ENCODE results near the gene MRPS15. TPM values are rescaled to one million over a fixed set of nuclear protein-coding genes. Genes with fewer than 3 reads are reported as not detected.

Gene MRPS15
- total RNA-seq, 1 experiment from 2014 or later = 140 TPM

- DNase-seq (ENCODE audit: low spot score) = no peak
- H3K4me1 ChIP-seq (ENCODE audit: insufficient read depth, low read length, poor library complexity, severe bottlenecking) = no peaks in the 10 kb centered on the region
- no peak overlapping the region for H3K4me3 ChIP-seq (ENCODE audit: low read depth, low read length, poor library complexity, severe bottlenecking)
- ChIA-PET POLR2A (ENCODE audit: low non-redundant PET) (no interaction called here), CTCF (no interaction called here)
- no peak overlapping the region for H3K27ac ChIP-seq (ENCODE audit: low read depth, low read length, poor library complexity, severe bottlenecking)
- no peaks in the 10 kb centered on the region for H3K36me3 ChIP-seq (ENCODE audit: insufficient read depth, low read length, poor library complexity, severe bottlenecking)
- TF ChIP-seq EZH2 (IDR thresholded peaks at IDR 0.05; ENCODE audit: borderline replicate concordance, low read depth, low read length, poor library complexity, severe bottlenecking) (no peak), CTCF (conservative IDR thresholded peaks at IDR 0.05; ENCODE audit: low read depth, low read length) (no peak)
- H3K27me3 ChIP-seq (replicated peaks; ENCODE audit: insufficient read depth, low read depth, low read length, poor library complexity) = no peaks in the 10 kb centered on the region
- intact Hi-C loops (cut with micrococcal nuclease; ENCODE audit: unreplicated experiment) = no loop called here
- no peaks in the 10 kb centered on the region for H3K9me3 ChIP-seq (ENCODE audit: low read depth, low read length, poor library complexity, severe bottlenecking)
- BruUV-seq (replicated peaks) = no TSS peak
These were observed 25.5 kb downstream of the MRPS15 start for GRCh38 chr1:36438715-36439114.

GRCh38 chr1:36436821-36437220 is 27.4 kb downstream of the MRPS15 start:
- POLR2A ChIA-PET (ENCODE audit: low non-redundant PET) = interaction anchor here (0.5 kb wide), 1 partner anchor 13 kb away, joined by 3 read pairs; no protein-coding TSS in a partner anchor
- intact Hi-C loops (cut with micrococcal nuclease; ENCODE audit: unreplicated experiment) = no loop called here
- no peak overlapping the region for H3K4me3 ChIP-seq (ENCODE audit: low read depth, low read length, poor library complexity, severe bottlenecking)
- H3K4me1 ChIP-seq (ENCODE audit: insufficient read depth, low read length, poor library complexity, severe bottlenecking) = no peaks in the 10 kb centered on the region
- TF ChIP-seq EZH2 (IDR thresholded peaks at IDR 0.05; ENCODE audit: borderline replicate concordance, low read depth, low read length, poor library complexity, severe bottlenecking) (no peak), CTCF (conservative IDR thresholded peaks at IDR 0.05; ENCODE audit: low read depth, low read length) (no peak)
- H3K36me3 ChIP-seq (ENCODE audit: insufficient read depth, low read length, poor library complexity, severe bottlenecking) = no peaks in the 10 kb centered on the region
- no peak for DNase-seq (ENCODE audit: low spot score)
- no TSS peak for BruUV-seq (replicated peaks)
- no peaks in the 10 kb centered on the region for H3K9me3 ChIP-seq (ENCODE audit: low read depth, low read length, poor library complexity, severe bottlenecking)
- H3K27ac ChIP-seq (ENCODE audit: low read depth, low read length, poor library complexity, severe bottlenecking) = no peak overlapping the region
- CTCF ChIA-PET = no interaction called here
- no peaks in the 10 kb centered on the region for H3K27me3 ChIP-seq (replicated peaks; ENCODE audit: insufficient read depth, low read depth, low read length, poor library complexity)

GRCh38 chr1:36433102-36433501 is 31.1 kb downstream of the MRPS15 start:
- DNase-seq (ENCODE audit: low spot score) = no peak
- H3K27me3 ChIP-seq (replicated peaks; ENCODE audit: insufficient read depth, low read depth, low read length, poor library complexity) = no peaks in the 10 kb centered on the region
- no peaks in the 10 kb centered on the region for H3K9me3 ChIP-seq (ENCODE audit: low read depth, low read length, poor library complexity, severe bottlenecking)
- BruUV-seq (replicated peaks) = no TSS peak
- no peak overlapping the region for H3K4me3 ChIP-seq (ENCODE audit: low read depth, low read length, poor library complexity, severe bottlenecking)
- CTCF ChIA-PET = interaction anchor here (0.6 kb wide), 1 partner anchor 24 kb away, joined by 3 read pairs; no protein-coding TSS in a partner anchor
- intact Hi-C loops (cut with micrococcal nuclease; ENCODE audit: unreplicated experiment) = no loop called here
- H3K27ac ChIP-seq (ENCODE audit: low read depth, low read length, poor library complexity, severe bottlenecking) = no peak overlapping the region
- TF ChIP-seq CTCF (conservative IDR thresholded peaks at IDR 0.05; ENCODE audit: low read depth, low read length) (no peak), EZH2 (IDR thresholded peaks at IDR 0.05; ENCODE audit: borderline replicate concordance, low read depth, low read length, poor library complexity, severe bottlenecking) (no peak)
- H3K4me1 ChIP-seq (ENCODE audit: insufficient read depth, low read length, poor library complexity, severe bottlenecking) = no peaks in the 10 kb centered on the region
- no peaks in the 10 kb centered on the region for H3K36me3 ChIP-seq (ENCODE audit: insufficient read depth, low read length, poor library complexity, severe bottlenecking)
- POLR2A ChIA-PET (ENCODE audit: low non-redundant PET) = no interaction called here
